Posterior vena cava (tissue), 2 donors: ENCODE measurements around the gene AKR7A3. TPM values are rescaled to one million over a fixed set of nuclear protein-coding genes. Genes with fewer than 3 reads are reported as not detected.

Source experiments
- DNase-seq: peaks from one replicate; pipeline ENCODE4 v3.0.0-alpha.2; 2020; ENCODE audit warnings: low spot score
- intact Hi-C, 2 donors: fragments of 100-400 bp; cut with DNase I; formaldehyde crosslinking; loops; one replicate each; pipeline versions ENCODE4 v1.14.1 to v1.14.2; 2022 to 2023
- total RNA-seq, 2 donors: library from RNA; stranded (reverse); fragmentation: NEBNext Ultra II Directional; extraction: Animal tissue kit (Norgen Biotek cat#: 25700); gene quantifications; one replicate each; pipeline ENCODE4 v1.2.1, GENCODE V29; 2021
- donor health status: DM: yes; HTN: yes; CAD: no.
- donor health status: DM: yes; HTN: yes; CAD: no.

AKR7A3 gene
- total RNA-seq, 2 donors from 2014 or later = 0.67 to 0.69 TPM

DNA sequence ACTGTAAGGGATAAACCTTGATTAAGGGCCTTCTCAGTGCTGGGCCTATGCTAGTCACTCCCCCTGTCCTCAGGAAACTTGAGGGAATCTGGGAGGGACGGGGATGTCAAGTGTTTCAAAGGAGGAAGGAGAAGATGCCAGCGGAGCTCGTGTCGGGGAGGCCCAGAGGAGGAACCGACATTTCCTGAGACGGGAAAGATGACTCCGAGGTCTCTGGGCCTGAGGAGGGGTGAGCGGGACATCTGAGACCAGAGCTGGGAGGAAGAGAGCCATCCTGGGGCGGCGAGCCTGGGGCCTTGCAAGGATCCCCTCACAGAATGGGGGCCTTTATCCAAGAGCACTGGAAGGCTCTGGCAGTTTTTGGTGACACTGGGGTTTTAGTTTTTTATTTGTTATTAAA lies 33.9 kb upstream of the AKR7A3 start:
- DNase-seq = no peak
- intact Hi-C loops = no loop called here

- intact Hi-C loops = no loop called here
- no peak for DNase-seq
Observed at GRCh38 chr1:19321071-19321470, 32.5 kb upstream of the AKR7A3 start.

- intact Hi-C loops = no loop called here
- no peak for DNase-seq
Observed at GRCh38 chr1:19319196-19319595, 30.6 kb upstream of the AKR7A3 start.

- DNase-seq = peak; percentile 71
- intact Hi-C loops = no loop called here
Observed at GRCh38 chr1:19317126-19317910, 28.7 kb upstream of the AKR7A3 start.

GRCh38 chr1:19315378-19316198 lies 27.0 kb upstream of the AKR7A3 start:
- peak; percentile 65 for DNase-seq
- intact Hi-C loops = no loop called here

GRCh38 chr1:19313961-19314882 lies 25.7 kb upstream of the AKR7A3 start:
- intact Hi-C loops = no loop called here
- peak; percentile 45 for DNase-seq

DNA sequence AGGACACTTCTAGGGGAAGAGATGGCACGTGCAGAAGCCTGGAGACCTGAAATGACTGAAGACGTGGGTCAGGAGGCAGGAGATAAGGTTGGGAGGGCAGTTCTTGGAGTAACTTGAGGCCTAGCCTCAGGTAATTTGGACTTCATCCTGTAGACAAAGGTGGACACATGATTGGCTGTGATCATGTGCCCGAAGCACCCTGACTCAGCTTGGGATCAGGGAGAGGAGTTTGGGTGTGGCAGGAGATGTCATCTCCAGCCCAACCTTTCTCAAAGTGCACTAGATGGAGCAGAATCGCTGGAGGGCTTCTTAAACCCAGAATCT lies 25.0 kb upstream of the AKR7A3 start:
- intact Hi-C loops = no loop called here

DNA sequence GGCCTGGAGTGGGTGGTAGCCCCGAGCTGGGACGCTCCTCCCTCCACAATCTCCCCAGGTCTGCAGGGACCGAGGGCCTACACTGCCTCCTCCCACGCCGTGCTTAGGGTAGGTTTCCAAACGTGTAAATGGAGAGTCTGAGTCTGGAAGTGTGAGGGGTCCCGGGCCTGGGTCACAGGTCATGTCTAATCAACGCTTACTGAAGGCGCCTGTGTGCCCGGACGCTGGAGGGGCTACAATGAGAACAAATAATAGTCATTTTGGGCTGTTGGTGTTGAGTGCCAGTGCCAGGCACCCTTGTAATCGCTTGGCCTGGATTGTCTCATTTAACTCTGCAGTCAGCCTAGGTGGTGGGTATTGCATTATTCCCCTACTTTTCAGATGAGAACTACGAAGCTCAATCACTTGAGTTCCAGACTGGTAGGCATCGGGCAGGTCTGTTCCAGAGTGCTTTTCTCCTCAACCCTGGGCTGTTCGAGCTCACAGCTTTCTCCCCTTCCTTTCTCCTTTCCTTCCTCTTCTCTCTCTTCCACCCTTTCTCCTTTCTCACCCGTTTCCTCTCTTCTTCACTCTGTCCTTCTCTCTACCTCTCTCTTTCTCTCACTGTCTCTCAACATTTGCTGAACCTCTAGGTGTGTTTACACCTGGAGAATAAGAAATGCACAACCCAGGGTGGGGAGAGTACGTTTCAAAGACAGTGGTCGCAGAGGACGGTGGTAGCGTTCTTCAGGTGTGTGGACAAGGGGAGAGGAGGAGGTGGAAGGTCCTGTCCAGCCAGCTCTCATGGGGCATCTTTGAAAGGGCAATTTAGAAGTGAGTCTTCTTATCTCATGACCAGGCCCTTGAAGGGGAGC lies 24.4 kb upstream of the AKR7A3 start:
- intact Hi-C loops = no loop called here
- no peak for DNase-seq

More for the DNA sequence above, 25.0 kb upstream of the AKR7A3 start:
- DNase-seq = peak; percentile 23

DNA sequence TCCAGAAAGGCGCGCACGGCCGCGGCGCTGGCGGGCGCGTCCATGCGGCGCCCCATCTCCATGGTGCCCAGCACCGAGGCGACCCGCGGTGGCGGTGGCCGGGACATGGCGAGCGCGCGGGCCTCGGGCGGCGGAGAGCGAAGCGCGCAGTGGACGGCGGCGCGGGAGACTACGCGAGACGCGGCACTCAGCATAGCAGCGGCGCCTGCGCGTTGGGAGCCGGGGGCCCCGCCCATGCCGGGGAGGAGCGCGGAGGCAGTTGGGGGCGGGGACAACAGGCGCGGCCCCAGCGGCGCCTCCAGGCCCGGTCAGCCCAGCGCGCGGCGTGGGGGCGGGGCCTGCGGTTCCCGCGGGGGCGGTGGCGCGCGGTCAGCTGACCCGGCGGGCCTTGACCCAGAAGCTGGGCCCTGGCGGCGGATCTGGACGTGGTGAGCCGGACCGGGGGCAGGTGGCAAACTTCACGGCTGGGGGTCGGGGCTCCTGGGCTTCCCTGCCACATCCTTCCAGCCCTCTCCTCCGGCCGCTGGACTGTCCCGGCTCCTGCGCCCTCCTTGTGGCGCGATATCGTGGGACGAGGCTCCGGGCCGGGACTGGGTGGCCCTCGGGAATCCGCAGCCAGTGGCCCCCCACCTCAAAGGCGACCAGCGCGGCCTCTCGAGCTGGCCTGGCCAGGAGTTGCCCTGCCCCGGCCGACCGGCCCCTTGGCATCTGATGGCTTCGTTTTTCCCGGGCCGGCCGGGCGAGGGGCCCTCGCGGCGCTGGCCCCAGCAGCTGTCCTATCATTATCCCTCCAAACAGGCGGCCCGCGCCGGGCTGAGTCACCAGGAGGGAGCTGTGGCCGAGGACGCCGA lies 23.6 kb upstream of the AKR7A3 start, which contains the start of the genes AKR7A2 and SLC66A1:
Gene AKR7A2, minus strand, starts transcription at position 214 of the 851 bp plus-strand sequence. Its CDS starts 20 bp downstream, at position 194.
Gene SLC66A1, plus strand, starts transcription at position 396 of the 851 bp plus-strand sequence. CDS start 5,352 bp downstream, outside the sequence.
- peak; percentile 97 for DNase-seq
- intact Hi-C loops = no loop called here

- DNase-seq = no peak
- intact Hi-C loops = no loop called here
Observed at GRCh38 chr1:19311503-19311930, 22.9 kb upstream of the AKR7A3 start.

- intact Hi-C loops = no loop called here
- peak; percentile 23 for DNase-seq
Observed at GRCh38 chr1:19310720-19311502, 22.3 kb upstream of the AKR7A3 start.

DNA sequence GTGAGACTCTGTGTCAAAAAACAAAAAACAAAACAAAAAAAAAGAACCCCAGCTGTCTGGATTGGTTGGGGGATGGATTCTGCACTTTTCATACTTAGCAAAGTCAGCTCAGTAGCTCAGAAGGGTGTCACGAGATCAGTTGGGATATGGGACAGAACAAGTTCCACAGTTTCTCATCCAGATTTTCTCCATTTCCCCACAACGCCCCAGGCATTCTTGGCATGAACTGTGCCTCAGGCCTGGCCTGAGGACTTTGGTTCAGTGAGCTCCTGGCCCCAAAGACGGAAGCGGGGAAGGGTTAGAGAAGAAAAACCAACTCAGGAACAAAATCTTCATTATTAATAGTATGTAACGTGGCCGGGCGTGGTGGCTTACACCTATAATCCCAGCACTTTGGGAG lies 21.5 kb upstream of the AKR7A3 start:
- DNase-seq = no peak
- intact Hi-C loops = no loop called here

- intact Hi-C loops = no loop called here
- DNase-seq = peak; percentile 22
Observed at GRCh38 chr1:19309123-19309813, 20.7 kb upstream of the AKR7A3 start.

GRCh38 chr1:19308509-19308907 lies 19.9 kb upstream of the AKR7A3 start:
- DNase-seq = no peak

DNA sequence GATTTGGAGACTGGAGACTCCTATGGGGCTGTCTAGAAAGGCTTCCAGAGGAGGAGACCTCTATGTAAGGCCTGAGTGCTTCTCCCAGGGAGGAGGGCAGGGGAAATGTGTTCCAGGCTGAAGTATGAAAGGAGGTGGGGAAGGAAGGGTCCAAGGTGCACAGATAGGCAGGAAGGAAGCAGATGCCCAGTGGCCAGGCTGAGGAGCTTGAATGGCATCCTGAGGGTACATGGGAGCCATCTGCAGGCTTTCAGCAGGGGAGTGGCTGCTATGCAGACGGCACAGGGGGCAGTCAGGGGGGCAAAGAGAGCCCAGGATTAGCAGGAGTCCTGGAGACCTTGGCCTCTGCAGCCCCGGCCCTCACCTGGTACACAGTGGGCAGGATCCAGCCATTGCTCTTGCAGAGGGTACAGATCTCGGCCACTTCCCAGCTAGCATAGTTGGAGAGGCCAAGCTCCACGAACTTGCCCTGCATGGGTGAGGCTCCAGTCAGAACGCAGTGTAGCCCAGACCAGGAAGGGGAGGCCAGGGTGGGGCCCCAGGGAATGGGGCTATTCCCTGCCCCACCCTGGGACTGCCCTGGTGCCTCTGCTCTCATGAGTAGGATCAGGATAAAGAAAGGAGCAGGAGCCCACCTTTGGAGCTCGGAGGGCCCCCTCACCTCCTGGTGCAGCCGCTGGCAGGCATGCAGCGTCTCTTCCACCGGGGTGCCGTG lies 19.4 kb upstream of the AKR7A3 start:
- intact Hi-C loops = no loop called here
- DNase-seq = no peak

More at GRCh38 chr1:19308509-19308907, 19.9 kb upstream of the AKR7A3 start:
- intact Hi-C loops = no loop called here

- no peak for DNase-seq
- intact Hi-C loops = no loop called here
Observed at GRCh38 chr1:19306941-19307340, 18.4 kb upstream of the AKR7A3 start.
